HEK293T (cell line): Measurements from ENCODE around the gene ZMPSTE24.

Source experiments
- NFRKB ChIP-seq: fragments of 450-650 bp; IDR thresholded peaks from 2 replicates; pipeline ENCODE4 v1.6.1; 2016; ENCODE audit warnings: mild to moderate bottlenecking, moderate library complexity
- TARDBP ChIP-seq: fragments of 450-650 bp; IDR thresholded peaks from 2 replicates; pipeline ENCODE4 v1.6.1; 2016
- ZNF384 ChIP-seq: fragments of 450-650 bp; IDR thresholded peaks from 2 replicates; pipeline ENCODE4 v1.6.1; 2016

- TF ChIP-seq ZNF384 (no peak), NFRKB (no peak), TARDBP (no peak)
These were observed 12.3 kb upstream of the ZMPSTE24 start for GRCh38 chr1:40245686-40246085.
